ENCODE results near the gene ERMP1.

DNA sequence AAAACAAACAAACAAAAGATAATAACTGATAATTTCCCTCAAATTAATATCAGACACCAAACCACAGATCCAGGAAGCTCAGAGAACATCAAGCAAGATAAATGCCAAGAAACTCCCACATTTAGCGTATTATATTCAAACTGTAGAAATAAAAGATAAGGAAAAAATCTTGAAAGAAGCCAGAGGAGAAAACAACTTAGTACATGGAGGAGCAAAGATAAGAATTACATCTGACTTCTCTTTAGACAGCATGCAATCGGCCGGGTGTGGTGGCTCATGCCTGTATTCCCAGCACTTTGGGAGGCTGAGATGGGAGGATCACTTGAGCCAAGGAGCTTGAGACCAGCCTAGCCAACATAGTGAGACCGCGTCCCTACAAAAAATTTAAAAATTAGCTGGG is 40.5 kb upstream of the ERMP1 start:
- TF ChIP-seq, protein P1, sequence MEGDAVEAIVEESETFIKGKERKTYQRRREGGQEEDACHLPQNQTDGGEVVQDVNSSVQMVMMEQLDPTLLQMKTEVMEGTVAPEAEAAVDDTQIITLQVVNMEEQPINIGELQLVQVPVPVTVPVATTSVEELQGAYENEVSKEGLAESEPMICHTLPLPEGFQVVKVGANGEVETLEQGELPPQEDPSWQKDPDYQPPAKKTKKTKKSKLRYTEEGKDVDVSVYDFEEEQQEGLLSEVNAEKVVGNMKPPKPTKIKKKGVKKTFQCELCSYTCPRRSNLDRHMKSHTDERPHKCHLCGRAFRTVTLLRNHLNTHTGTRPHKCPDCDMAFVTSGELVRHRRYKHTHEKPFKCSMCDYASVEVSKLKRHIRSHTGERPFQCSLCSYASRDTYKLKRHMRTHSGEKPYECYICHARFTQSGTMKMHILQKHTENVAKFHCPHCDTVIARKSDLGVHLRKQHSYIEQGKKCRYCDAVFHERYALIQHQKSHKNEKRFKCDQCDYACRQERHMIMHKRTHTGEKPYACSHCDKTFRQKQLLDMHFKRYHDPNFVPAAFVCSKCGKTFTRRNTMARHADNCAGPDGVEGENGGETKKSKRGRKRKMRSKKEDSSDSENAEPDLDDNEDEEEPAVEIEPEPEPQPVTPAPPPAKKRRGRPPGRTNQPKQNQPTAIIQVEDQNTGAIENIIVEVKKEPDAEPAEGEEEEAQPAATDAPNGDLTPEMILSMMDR (IDR thresholded peaks at IDR 0.05): no peak
- no peak for TF ChIP-seq POLR2A (IDR thresholded peaks at IDR 0.05; ENCODE audit: low read depth)

All from esophagus muscularis mucosa (tissue), 3 donors.